Osteoblast (primary cell): ENCODE data around the gene CCDC3. TPM values are rescaled to one million over a fixed set of nuclear protein-coding genes. Genes with fewer than 3 reads are reported as not detected.
"Not testable (repeated sequence)": the region's sequence is repeated elsewhere in the genome, so short reads cannot be mapped to it uniquely, and the experiment has no call there.

Experiments used
- DNase-seq: peaks from one replicate; pipeline ENCODE4 v3.0.0; 2011; ENCODE audit warnings: low spot score, mixed read lengths; ENCODE audit not compliant: insufficient read length; ENCODE audit errors: missing footprints
- H2AFZ ChIP-seq: 2 replicates; pipeline ENCODE4 v1.6.0; 2011; ENCODE audit warnings: mild to moderate bottlenecking, low read length
- H3K27ac ChIP-seq: 2 replicates; pipeline ENCODE4 v1.5.1; 2011; ENCODE audit warnings: mild to moderate bottlenecking, low read depth, low read length, moderate library complexity
- H3K27me3 ChIP-seq: 2 replicates; pipeline ENCODE4 v1.6.0; 2012; ENCODE audit warnings: mild to moderate bottlenecking, control low read depth, inconsistent platforms, low read length, moderate library complexity; ENCODE audit not compliant: insufficient read depth
- H3K36me3 ChIP-seq: 2 replicates; pipeline ENCODE4 v1.5.1; 2011; ENCODE audit warnings: mild to moderate bottlenecking, low read length, control low read depth, moderate library complexity; ENCODE audit not compliant: insufficient read depth
- H3K4me1 ChIP-seq: 2 replicates; pipeline ENCODE4 v1.5.1; 2011; ENCODE audit warnings: mild to moderate bottlenecking, low read length, control low read depth, moderate library complexity; ENCODE audit not compliant: insufficient read depth
- H3K4me2 ChIP-seq: 2 replicates; pipeline ENCODE4 v1.6.0; 2011; ENCODE audit warnings: mild to moderate bottlenecking, low read length; ENCODE audit not compliant: insufficient read depth
- H3K4me3 ChIP-seq: fragments of 200-600 bp; sonication (generic); 3 replicates; pipeline ENCODE4 v1.5.1; 2012; ENCODE audit warnings: mild to moderate bottlenecking, low read length, inconsistent platforms; ENCODE audit not compliant: insufficient read depth
- H3K79me2 ChIP-seq: 2 replicates; pipeline ENCODE4 v1.6.0; 2012; ENCODE audit warnings: mild to moderate bottlenecking, low read length, control low read depth, inconsistent platforms; ENCODE audit not compliant: insufficient read depth
- H3K9me3 ChIP-seq: 2 replicates; pipeline ENCODE4 v1.5.1; 2011; ENCODE audit warnings: low read depth, low read length, control low read depth
- H4K20me1 ChIP-seq: 2 replicates; pipeline ENCODE4 v1.6.0; 2012; ENCODE audit warnings: mild to moderate bottlenecking, low read length, control low read depth; ENCODE audit not compliant: insufficient read depth
- total RNA-seq: library from RNA; depleted of rRNA; stranded (reverse); fragments of >200 nt; gene quantifications from 2 replicates; pipeline ENCODE4 v1.2.3, GENCODE V29; 2012
- TF ChIP-seq, protein P1 (sequence below): IDR thresholded peaks from 2 replicates; pipeline ENCODE4 v1.5.1; 2011; ENCODE audit warnings: mild to moderate bottlenecking, low read depth, low read length, moderate library complexity; ENCODE audit errors: extremely low read depth

The CCDC3 gene
- total RNA-seq, 1 donor = 0.72 TPM

DNA sequence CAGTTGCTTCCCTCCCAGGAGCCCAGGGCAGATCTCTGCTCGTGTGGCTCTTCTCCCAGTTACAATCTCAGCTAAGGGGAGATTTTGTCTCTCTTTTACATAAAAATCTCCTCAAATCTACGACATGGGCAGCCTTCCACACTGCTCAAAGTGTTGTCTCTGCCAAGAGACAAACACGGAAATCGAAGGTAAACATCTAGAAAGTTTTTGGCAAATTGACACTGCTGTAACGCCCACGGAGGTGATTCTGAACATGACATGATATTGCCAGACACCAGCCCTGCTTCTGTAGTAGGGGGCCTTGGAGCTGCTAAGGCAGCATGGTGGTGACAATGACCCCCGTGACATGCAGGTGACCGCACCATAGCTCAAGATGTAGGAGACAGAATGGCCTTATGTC, 128.3 kb downstream of the CCDC3 start:
- Histone ChIP-seq H3K79me2 (no peaks in the 10 kb centered on the region), H3K36me3 (no peaks in the 10 kb centered on the region), H3K4me2 (no peak overlapping the region), H3K4me3 (no peak overlapping the region), H3K9me3 (no peaks in the 10 kb centered on the region), H3K4me1 (no peaks in the 10 kb centered on the region), H3K27ac (no peak overlapping the region), H4K20me1 (no peaks in the 10 kb centered on the region), H3K27me3 (no peaks in the 10 kb centered on the region), H2AFZ (no peak overlapping the region)
- TF ChIP-seq, protein P1, sequence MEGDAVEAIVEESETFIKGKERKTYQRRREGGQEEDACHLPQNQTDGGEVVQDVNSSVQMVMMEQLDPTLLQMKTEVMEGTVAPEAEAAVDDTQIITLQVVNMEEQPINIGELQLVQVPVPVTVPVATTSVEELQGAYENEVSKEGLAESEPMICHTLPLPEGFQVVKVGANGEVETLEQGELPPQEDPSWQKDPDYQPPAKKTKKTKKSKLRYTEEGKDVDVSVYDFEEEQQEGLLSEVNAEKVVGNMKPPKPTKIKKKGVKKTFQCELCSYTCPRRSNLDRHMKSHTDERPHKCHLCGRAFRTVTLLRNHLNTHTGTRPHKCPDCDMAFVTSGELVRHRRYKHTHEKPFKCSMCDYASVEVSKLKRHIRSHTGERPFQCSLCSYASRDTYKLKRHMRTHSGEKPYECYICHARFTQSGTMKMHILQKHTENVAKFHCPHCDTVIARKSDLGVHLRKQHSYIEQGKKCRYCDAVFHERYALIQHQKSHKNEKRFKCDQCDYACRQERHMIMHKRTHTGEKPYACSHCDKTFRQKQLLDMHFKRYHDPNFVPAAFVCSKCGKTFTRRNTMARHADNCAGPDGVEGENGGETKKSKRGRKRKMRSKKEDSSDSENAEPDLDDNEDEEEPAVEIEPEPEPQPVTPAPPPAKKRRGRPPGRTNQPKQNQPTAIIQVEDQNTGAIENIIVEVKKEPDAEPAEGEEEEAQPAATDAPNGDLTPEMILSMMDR = no peak
- peak; percentile 53 for DNase-seq

DNA sequence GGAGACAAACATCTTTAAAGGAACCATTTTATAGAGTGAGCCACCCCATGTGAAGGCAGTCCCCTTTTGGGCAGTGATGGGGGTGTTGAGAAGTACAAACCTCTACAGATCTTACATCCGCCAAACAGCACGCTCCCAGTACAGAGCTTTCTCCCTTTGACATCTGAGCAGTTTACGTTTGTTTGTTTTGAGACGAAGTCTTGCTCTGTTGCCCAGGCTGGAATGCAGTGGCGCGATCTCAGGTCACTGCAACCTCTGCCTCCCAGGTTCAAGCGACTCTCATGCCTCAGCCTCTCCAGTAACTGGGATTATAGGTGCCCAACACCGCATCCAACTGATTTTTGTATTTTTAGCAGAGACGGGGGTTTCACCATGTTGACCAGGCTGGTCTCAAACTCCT, 128.9 kb downstream of the CCDC3 start:
- no peak overlapping the region for H3K4me3 ChIP-seq
- TF ChIP-seq, protein P1 = no peak
- H3K27me3 ChIP-seq = peaks cover 2% of the 10 kb centered on the region
- no peaks in the 10 kb centered on the region for H3K9me3 ChIP-seq
- no peak overlapping the region for H2AFZ ChIP-seq
- no peaks in the 10 kb centered on the region for H3K79me2 ChIP-seq
- no peaks in the 10 kb centered on the region for H4K20me1 ChIP-seq
- no peaks in the 10 kb centered on the region for H3K36me3 ChIP-seq
- H3K27ac ChIP-seq = no peak overlapping the region
- DNase-seq = no peak
- H3K4me1 ChIP-seq = no peaks in the 10 kb centered on the region
- no peak overlapping the region for H3K4me2 ChIP-seq

DNA sequence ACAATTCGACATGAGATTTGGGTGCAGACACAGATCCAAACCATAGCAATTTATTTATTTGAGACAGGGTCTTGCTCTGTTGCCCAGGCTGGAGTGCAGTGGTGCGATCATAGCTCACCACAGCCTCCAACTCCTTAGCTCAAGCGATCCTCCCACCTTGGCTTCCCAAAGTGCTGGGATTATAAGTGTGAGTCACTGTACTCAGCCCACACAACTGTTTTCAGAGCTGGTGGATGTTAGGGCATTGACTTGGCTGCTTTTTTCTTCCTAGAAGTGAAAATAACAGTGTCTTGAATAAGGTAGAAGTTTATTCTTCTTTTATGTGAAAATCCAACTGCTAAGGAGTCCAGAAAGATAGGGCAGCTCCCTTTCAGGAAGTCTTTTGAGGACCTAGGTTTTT, 132.1 kb downstream of the CCDC3 start:
- DNase-seq = no peak
- Histone ChIP-seq H3K4me3 (no peak overlapping the region), H3K27me3 (peaks cover 2% of the 10 kb centered on the region), H3K36me3 (no peaks in the 10 kb centered on the region), H3K79me2 (no peaks in the 10 kb centered on the region), H2AFZ (no peak overlapping the region), H3K27ac (no peak overlapping the region), H3K4me1 (no peaks in the 10 kb centered on the region), H4K20me1 (no peaks in the 10 kb centered on the region), H3K9me3 (no peaks in the 10 kb centered on the region), H3K4me2 (no peak overlapping the region)
- TF ChIP-seq, protein P1 = no peak

DNA sequence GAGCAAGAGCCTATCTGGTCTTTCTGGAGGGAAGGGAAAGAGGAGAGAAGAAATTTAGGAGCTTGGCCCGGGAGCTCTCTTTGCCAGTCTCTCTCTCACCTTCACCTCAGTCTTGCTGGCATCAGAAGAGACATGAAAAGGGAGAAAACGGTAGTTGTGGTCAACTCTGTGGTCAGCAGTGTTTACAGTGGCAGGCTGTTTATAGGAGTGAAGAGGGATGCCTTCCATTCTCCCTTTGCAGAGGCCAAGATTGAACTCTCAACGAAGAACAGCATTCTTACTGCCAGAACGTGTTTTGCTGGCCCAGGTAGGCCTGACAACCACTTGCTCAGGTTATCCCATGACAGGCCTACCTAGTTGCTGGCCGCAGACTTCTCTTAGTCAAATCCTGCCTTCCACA, 133.3 kb downstream of the CCDC3 start:
- Histone ChIP-seq H3K27ac (no peak overlapping the region), H3K9me3 (no peaks in the 10 kb centered on the region), H3K27me3 (peaks cover 2% of the 10 kb centered on the region), H3K4me1 (no peaks in the 10 kb centered on the region), H3K79me2 (no peaks in the 10 kb centered on the region), H4K20me1 (no peaks in the 10 kb centered on the region), H2AFZ (no peak overlapping the region), H3K36me3 (no peaks in the 10 kb centered on the region), H3K4me2 (no peak overlapping the region), H3K4me3 (no peak overlapping the region)
- TF ChIP-seq, protein P1 = no peak
- no peak for DNase-seq

DNA sequence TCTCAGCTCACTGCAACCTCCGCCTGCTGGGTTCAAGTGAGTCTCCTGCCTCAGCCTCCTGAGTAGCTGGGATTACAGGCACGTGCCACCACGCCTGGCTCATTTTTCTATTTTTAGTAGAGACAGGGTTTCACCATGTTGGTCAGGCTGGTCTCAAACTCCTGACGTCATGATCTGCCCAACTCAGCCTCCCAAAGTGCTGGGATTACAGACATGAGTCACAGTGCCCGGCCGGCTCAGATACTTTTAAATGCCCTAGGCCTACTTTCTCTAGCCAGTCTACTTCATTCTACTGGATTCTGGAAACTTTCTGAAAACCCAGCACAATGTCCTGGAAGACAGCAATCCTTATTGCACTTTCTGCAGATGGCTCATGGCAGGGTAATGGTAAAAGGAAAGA, 136.0 kb downstream of the CCDC3 start:
- not testable (repeated sequence) for H2AFZ ChIP-seq, H3K4me3 ChIP-seq, H3K79me2 ChIP-seq, DNase-seq, H3K9me3 ChIP-seq, H3K4me2 ChIP-seq, H3K4me1 ChIP-seq, H3K36me3 ChIP-seq, H3K27me3 ChIP-seq, H3K27ac ChIP-seq, H4K20me1 ChIP-seq
